Hematopoietic multipotent progenitor cell treated with erythropoietin and hydrocortisone succinate and interleukin-3 and kit ligand, for 8 days (in vitro differentiated cells): ENCODE measurements around the gene HS1BP3.

Source experiments
- DNase-seq: peaks from one replicate; pipeline ENCODE4 v3.0.0-alpha.2; 2015

The HS1BP3 gene

DNA sequence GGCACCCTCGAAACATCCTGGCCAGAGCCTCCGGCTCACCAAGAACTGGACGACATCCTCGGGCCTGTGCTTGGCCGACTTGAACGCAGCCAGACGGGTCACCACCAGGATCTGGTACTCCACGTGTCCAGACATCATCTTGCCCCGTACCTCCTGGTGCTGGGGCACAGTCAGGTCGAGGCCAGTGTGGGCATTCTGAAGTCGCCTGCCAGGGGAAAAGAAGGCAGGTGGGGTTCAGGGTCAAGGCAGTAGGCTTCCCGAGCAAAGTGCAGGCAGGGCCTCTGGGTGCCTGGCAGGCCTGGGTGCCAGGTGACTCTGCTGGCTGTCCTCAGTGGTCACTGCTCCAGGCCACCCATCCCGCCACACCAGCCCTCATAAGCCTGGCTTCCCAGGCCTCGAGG lies 5.6 kb downstream of the HS1BP3 start:
- DNase-seq: no peak

DNA sequence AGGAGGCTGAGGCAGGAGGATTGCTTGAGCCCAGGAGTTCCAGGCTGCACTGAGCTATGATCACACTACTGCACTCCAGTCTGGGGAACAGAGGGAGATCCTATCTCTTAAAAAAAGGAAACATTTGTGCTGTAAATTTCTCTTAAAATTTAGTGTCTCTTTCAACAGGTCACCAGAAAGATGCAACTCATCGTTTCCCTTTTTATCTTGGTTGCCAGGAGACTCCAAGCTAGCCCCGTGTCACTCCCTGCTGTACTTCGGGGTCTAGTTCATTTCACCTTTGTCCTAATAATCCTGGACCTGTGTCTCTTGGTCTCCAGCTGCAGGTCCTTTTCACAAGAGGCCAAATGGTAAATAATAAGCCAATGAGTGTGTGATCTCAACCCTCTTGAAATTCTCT lies 7.1 kb downstream of the HS1BP3 start:
- DNase-seq: no peak

DNA sequence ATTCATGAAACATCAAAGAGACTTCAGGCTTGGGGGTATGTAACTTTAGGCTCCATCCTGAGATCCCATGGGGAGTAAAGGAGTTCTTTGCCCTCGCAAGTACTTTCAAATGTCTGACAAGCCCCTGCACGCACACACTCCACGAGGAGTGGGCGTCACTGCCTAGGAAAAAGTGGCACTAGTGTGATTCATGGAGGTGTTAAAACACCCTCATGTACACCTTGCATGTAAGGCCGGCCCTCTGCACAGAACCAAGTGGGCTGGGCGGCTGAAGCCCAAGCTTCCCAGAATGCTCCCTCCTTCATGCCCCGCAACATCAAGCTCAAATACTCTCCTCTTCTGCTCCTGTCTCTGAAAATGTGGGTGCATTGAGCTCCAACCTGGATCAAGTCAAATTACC lies 7.8 kb downstream of the HS1BP3 start:
- DNase-seq: no peak

DNA sequence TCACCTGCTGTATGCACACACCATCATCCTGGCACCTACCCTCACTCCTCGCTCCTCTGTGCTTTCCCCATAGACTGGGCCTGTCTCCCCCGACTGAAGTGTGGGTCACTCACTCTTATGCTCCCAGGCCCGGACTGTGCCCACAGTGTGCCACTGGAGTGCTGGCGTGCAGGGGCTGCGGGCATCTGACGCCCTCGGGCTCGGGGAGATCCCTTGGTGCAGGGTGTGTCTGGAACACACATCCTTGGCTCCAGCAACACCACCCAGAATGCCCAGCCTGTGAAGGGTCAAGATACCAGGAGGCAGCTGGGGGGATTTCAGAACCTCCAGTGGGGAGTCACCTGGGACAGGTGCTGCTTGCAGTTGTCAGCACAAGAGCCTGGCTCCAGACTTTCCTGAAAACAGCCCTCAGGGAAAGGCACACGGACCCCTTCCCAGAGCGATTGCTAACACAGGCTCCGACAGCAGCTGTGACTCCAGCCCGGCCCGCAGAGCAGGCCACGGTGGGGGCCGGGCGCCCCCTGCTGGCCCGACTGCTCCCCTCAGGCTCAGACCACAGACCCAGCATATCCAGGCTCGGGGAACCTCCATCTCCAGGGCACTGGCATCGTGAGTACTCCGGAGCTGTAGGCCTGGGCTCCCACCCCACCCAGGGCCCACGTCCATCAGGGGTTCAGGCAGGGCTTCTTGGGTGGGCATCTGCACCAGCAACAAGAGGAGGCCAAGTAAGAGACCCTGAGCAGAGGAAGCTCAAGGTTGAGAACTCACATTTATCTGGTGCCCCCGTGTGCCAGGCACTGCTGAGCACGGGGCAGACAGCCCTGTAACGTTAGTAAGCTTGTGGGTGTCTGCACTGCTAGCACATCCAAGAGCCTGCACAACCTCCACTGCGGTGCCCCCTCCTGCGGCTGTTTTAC lies 8.6 kb downstream of the HS1BP3 start:
- peak; percentile 60 for DNase-seq

DNA sequence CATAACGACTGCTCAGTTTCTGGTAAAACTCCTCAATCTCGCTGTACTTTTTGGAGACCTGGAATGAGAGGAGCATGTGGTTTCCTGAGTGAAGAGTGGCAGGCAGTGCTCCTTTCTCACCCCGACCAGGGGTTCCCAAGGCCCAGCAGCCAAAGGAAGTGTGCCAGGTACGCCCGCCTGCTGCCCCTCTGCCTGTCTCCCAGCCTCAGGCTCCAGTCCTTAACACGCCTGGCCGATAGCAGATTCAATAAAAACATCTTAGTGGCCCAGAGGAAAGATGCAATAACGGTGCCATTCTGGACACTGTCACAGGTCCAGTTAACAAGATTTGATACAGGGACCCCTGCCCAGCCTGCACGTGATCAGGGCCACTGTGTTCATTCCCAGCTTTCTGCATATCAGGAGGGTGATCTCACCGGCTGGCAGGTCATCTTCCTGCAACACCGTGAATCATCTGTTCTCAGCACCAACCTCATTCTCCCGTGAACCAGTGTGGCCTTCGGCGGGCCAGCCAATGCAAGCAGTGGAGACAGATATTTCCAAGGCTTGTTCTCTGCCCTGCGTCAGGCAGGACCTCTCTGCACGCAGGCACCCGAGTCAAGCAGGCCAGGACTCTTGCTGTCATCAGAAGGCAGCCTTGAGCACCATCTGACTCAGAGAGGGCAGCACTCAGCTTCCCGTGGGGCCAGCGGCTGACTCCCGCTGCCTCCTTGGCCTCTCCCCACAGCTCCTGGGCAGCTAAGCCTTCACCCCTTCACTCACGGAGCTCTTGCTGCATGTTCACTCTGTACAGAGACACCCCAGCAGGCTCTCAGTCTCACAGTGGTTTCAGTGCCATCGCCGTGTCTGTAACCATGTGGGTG lies 9.5 kb downstream of the HS1BP3 start:
- no peak for DNase-seq

DNA sequence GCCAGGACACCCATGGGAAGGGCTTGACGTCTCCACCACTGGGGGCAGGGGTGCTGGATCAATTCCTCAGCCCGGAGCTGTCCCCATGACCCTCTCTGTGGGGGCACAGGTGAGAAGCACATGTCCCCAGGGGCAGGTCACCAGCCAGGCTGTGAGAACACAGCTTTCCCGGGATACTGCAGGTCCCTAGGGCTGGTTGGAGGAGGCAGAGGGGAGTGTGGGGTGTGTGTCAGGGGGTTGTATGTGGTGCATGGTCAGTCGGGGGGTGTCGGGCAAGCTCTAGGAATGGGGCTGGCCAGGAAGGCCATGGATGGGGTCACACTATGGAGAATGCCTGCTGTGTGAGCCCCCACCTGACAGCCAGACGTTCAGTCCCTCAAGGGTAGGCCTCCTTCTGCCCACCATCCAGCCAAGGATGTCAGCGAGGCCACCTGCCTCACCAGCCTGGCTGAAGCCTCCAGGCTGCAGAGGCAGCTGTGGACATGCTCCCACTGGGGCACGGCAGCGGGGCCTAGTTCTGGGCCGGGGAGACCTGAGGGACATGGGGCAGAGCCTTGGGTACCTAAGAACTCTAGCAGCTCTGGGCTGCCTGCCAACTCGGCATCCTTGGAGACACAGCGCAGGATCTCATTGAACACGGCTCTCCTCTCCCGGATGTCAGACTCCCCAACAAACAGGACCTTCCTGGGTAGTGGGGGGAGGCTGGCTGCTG lies 10.3 kb downstream of the HS1BP3 start:
- DNase-seq: no peak

DNA sequence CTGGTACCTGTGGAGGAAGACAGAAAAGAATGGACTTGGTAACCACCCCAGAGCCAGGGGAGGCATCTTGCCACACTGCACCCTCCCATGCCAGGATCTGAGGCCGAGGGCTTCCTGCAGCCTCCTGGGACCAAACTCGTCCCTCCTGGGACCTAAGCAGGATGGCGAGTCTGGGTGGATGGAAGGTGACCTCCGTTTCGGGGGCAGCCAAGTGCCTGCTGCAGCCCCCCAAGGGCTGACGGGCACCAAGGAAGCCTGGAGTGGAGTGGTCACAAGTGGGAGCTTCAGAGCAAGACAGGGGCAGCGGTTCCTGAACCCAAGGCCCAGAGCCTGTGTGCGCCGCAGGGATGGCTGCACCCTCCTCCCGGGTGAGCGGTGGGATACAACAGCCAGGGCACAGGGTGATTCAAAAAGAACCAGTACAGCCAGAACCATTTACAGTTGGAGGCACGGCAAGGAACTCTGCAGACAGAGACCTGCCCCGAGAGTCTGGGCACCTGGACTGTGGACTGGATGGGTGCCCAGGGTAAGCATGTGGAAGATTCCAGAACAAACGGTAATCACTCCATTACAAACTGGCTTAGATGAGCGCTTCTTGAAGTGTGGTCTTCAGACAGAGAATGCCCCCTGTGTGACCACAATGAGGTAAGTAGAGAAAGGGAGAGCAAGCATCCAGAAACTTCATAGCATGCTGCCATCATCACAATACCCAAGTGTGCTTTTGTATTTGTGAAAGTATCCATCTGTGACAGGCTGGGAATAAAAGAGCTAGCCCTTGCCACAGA lies 12.1 kb downstream of the HS1BP3 start:
- DNase-seq: no peak

DNA sequence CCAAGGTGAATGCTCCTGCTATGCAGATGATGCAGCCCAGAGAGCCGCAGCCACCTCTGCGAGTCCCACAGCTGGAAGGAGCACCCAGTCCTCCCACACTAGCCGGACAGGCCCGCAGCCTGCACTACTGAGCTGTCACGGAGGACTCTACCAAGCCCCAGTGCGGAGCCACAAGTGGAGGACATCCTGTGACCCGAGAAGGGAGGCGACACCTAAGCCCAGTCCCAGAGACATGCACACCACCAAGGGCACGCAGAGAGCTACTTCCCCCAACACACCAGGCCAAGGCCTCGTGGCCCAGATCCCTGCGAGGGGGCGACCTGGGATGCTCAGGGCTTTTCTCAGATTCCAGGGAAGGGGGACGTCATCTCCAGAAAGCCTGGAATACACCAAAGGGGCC lies 12.9 kb downstream of the HS1BP3 start:
- DNase-seq: no peak

DNA sequence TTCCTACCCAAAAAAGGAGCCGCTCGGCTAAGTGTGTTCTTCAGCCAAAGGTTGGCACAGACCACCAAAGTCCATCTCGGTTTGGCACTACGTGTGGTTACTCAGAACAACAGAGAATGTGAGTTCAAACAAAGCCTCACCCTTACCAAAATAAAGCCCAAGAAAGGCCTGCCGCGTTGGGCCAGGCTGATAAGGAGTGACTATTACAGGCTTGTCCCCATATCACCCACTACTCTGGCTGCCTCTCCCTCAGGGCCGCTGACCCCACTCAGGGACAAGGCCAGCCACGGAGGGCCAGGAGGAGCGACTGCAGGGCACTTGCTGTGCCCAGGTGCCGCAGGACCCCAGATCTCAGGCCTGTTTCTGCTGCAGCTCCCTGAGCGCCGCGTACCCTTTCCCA lies 13.8 kb downstream of the HS1BP3 start:
- no peak for DNase-seq

DNA sequence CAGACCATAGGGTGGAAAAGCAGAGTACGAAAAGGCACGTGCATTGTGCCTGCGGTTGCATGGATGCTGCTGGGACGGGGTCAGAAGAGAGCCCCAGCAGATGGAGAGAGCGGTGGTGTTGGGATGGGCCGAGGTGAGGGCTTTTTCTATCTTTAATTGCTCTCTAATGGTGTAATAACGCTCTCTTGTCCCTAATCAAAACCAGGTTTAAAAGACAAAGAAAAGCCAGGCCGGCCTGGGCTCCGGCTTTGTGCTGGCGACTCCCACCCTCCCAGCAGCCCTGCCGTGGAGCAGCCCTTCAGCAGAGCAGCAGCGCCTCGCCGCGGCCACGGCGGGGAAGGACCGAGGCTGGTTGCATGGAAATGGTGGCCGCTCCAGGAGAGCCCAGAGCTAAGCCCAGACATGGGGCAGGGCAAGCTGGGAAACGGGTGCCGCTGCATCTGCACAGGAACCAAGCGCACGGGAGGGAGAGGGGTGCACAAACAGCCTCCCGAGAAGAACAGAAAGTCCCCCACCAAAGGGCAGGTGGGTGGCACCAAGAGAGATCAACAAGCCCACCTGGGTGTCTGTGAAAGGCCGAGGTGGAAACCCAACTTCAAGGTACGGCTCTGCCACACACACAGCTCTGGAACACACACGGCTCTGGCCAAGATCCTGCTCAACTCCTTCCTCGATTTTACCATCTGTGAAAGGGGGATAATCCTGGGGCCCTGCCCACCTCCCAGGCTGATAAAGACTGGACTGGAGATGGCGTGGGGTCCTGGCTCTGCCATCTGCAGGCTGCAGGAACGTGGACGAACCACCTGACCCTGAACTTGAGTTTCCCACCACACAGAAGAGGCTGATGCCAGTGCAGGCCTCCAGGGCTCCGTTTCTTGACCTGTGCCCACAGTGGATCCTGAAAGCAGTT lies 15.0 kb downstream of the HS1BP3 start:
- peak; percentile 51 for DNase-seq

DNA sequence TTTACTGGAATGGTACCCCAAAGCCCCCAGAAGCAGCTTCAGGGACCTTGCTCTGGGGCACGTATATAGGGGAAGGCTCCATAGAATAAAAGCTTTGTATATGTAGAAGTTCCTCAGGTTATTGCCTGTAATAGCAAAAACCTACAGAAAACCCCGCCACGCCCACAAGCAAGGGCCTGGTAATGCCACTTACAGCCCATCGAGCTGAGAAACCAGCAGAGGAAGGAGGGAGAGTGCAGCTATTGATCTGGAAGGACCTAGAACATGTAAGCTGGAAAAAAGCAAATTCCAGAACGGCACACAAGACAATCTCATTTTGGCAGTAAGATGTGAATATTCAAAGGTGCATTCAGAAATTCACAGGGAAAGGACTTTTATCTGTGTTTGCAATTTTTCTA lies 15.8 kb downstream of the HS1BP3 start:
- no peak for DNase-seq

DNA sequence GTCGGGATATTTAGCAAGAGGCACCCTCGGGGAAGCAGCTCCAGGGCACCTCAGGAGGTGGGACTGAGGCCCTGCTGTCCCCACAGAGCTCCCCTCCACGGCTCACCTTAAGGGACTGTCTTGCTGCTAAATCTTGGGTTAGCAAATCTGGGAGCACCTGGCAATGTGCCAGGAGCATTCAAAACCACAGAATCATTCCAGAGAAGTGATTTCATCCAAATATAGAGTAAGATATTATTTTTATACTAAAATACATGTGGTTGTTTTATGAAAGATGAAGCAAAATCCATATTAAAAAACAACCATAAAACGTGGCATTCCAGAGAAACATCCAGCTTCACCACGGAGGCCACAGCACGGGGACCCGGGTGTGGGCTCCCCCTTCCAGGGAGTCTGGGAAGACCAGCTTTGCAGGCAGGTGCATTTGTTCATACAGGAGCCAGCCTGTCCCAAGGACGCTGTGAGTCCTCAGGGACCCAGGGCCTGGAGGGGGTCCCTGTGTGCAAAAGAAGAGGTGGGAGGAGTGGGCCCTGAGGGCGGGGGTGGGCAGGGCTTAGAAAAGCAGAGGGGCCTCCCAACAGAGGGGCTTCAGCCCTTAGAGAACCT lies 16.3 kb downstream of the HS1BP3 start:
- DNase-seq: no peak

DNA sequence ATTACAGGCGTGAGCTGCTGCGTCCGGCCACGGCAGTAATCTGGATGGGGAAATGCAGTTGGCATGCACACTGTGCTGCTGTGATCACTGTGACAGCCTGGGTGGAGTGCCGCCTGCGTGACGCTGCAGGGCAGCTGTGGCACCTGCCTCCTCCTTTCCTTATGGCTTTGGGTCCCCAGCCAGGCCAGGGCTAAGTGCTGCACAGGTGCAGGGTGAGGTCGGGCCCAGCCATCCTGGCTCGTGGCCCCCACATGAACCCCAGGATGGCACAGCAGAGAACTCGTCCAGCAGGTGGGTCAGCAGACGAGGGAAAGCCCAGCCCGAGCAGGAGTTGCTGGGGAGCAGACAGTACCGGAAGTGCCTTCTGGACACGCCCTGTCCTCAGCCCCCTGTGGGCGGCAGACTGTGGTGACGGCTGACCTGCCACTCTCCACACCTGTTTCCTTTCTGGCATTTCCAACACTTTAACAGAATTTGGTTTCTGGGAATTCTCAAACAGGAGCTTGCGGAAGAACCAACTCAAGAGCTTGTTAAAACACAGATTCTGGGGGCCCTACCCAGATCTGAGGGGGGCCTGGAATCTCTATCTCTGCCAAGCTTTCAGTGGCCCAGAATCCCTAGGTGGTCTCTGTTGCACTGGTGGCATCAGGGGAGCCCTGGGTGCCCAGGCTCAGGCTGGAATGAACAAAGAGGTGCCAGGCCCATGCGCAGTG lies 16.9 kb downstream of the HS1BP3 start:
- DNase-seq: no peak

DNA sequence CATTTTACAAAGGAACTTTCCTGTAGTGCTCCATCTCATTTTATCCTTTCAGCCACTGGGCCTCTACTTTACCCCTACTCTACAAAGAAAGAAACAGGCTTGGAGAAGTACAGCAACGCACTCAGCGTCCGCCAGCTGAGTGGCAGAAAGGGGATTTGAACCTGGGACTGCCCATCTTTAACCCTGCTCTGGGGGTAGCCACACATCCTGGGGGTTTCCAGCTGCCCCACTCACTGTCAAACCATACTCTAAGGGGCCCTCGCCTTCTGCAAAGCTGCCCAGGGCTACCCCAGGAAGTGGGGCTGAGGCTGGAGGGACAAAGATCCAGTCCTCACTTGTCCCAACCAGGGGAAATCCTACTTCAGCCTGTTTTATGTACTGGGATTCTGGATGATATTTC lies 17.9 kb downstream of the HS1BP3 start:
- no peak for DNase-seq

DNA sequence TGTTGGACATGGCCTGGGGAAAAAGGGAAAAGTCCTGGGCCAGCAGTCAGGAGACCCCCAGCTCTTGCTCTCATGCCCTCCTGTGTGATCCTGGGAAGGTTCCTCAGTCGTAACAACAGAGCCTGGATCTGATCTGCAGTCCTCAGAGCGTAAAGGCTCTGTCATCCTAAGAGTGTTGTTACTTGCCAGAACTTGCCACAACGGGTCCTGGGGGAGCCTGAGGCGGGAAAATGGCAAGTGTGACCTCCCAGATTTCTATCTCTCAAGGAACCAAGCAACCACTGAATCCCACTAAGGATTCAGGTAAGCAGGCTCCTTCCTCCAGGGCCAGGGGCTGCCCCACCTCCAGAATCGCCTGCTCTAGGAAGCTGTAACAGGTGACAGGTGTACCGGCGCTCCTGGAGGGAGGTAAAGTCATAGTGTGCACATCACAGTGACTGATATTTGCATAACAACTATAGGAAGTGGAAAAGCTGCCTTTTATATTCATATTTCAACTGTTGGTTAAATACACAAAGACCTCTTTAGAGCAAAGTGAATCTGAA lies 18.4 kb downstream of the HS1BP3 start:
- DNase-seq: no peak

DNA sequence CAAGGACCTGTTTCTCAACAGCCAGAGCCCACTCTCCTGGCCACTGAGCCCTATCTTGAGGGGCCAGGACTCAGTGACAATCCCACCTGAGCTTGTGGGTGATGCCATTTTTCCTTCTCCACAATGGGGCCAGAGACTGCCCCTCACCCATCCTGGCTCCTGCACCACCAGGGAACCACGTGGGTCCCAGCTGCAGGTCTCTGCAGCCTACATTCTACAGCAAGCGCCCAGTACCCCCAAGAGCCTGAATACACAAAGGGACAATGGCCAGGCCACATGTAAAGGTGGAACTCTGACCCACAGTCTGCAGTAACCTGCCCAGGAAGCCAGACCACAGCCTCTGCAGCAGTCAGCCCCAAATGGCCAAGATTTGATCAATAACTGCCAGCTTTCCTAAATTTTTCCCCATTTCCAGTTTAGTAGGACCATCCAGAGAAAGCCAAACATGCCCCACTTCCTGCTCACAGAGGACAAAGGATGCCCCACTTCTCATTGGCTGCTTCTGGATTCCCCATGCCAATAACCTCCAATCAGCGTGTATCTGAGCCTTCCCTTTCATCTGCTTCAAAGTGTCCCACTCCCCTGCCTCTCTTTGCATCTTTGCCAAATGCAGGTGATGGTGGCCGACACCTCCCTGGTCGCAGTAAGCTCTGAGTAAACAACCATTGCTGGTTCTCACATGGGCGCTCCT lies 19.1 kb downstream of the HS1BP3 start:
- DNase-seq: no peak

DNA sequence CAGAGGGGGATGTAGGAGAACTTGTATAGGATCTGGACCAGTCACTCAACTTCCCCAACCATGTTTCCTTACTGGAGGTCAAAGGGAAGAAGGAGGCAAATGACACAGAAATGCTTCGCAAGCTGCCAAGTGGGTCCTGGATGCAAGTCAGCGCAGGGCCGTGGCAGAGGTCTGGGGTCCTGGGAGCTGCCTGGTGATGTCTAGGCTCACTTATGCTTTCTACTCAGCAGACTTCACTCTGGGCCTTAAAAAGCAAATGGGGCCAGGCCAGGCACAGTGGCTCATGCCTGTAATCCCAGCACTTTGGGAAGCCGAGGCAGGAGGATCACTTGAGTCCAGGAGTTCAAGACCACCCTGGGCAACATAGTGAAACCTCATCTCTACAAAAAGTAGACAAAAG lies 19.9 kb downstream of the HS1BP3 start:
- no peak for DNase-seq

DNA sequence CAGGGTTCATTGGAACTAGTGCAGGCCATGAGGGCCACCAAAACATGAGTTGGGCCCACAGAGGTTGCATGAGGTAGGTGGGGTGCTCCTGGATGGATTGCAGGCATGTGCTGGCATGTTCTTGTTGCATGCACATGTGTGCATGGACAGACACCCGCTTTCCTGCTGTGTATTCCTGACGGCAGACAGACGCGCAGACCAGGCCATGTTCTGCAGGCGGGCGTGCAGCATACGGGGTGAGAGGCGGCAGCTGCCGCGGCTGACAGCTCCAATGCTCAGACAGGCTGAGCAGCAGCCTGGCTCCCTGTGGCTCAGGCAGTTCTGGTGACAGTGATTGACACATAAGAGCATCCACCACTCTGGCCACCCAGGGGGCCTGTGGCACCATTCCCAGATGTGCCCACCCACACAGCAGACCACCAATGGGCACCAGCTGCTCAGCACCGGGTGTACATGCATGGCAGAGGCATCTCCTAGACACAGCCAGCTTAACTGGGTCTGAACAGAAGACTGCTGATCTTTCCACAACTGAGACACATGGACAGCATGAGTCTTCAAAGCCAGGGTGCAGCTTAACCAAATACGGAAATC lies 21.2 kb downstream of the HS1BP3 start:
- DNase-seq: no peak

DNA sequence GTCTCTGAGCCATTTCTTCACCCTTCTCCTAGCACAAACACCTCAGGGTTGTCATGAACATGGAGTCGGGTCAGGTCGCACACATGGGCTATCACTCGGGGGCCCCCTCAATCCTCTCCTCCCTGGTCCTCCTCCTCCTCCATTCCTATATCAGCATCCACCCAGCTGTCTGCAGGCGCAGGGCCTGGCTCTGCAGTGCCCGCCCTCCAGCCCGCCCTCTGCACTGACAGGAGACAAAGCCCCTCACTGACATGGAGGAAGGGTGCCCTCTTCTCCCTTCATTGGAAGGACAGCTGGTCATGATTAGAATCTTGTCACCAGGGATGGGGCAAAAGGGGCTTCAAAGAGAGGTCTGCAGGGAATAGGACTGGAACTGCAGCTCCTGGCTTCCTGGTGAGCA lies 21.7 kb downstream of the HS1BP3 start:
- DNase-seq: no peak
